OCI-LY7 (cell line): ENCODE data around the gene RAPGEF6.

Source experiments
- CTCF ChIP-seq: fragments of 200-600 bp; sonication (generic); conservative IDR thresholded peaks from 2 replicates; pipeline ENCODE4 v1.5.1; 2014; ENCODE audit warnings: mild to moderate bottlenecking, antibody characterized with exemption, low read length, moderate library complexity, mixed read lengths
- EZH2phosphoT487 ChIP-seq: fragments of 200-600 bp; sonication (generic); IDR thresholded peaks from 2 replicates; pipeline ENCODE4 v1.6.1; 2018; ENCODE audit warnings: low read depth, borderline replicate concordance, mild to moderate bottlenecking, mixed run types, antibody characterized with exemption, low read length, moderate library complexity, mixed read lengths

GRCh38 chr5:131610198-131611063 lies 24.6 kb downstream of the RAPGEF6 start:
- TF ChIP-seq CTCF (no peak), EZH2phosphoT487 (no peak)
